Islet of Langerhans (tissue), 1 donor: ENCODE results near the gene GCN1.

Experiments
- FAIRE-seq: peaks from one replicate; lab custom pipeline; 2011; peaks lifted over from hg19 to GRCh38; lab: Jason Lieb, UNC

Gene GCN1

DNA sequence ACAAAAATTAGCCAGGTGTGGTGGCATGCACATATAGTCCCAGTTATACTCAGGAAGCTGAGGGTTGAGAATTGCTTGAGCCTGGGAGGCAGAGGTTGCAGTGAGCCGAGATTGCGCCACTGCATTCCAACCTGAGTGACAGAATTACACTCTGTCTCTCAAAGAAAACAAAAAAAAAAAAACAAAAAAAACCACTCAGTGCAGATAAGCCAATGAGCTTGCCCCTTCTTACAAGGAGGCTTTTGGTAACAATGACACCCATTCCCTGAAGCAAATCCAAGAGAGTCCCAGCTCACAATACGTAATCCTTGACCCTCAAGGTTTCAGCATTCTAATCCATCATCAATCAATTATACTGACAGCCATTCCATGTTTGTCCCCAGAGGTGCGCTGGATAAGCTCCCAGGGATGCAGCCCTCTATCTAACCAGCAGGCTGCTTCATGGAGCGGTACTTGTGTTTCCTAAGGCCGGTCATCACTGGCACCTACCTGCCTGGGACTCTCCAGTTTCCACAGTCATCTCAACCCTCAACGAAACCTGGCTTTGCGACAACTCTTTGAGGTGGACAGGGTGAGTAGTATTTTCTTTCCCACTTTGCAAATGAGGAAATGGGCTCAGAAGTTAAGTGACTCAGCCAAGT lies 12.4 kb downstream of the GCN1 start:
- FAIRE-seq = no peak

DNA sequence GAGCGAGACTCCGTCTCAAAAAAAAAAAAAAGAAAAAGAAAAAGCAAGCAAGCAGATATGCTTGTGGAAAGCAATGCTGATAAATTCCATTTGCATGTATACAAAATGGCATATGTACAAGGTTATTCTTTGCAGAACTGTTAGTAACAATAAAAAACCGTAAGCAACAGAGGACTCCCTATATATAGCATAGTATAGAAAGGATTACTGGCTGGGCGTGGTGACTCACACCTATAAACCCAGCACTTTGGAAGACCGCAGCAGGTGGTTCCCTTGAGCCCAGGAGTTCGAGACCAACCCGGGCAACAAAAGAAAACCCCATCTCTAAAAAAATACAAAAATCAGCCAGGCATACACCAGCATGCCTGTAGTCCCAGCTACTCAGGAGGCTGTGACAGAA lies 13.5 kb downstream of the GCN1 start:
- no peak for FAIRE-seq

DNA sequence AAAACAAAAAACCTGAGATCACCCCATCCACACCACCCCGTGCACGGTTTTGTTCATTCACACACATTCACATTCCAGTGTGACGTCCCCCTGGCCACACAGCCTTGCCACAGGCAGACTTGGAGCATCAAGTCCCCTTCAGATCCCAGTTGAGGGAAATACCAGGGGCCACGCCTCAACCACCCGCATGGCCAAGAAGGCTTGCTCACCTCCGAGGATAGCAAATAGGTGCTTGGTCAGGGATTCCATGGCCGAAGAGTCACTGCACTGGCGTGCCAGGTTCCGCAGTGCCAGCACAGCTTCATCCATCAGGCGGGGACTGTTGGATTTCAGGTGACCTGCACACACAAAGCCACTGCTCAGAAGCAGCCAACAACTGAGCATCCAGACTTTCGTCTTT lies 19.0 kb downstream of the GCN1 start:
- no peak for FAIRE-seq

DNA sequence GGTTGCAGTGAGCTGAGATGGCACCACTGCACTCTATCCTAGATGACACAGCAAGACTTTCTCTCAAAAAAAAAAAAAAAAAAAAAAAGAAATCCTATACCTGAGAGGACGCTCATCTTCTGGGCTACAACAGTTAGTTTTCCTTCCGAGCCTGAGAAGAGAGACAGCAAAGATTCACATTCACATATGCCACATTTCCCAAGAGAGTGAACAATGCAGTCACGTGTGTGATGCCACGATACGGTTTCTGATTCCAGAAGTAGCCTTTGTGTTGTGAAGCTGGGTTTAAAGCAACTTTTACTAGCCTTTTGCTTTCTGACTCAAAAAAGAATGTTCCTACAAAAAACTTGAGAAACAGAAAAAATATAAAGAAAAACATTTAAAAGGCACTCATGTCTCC lies 19.5 kb downstream of the GCN1 start:
- FAIRE-seq = no peak

DNA sequence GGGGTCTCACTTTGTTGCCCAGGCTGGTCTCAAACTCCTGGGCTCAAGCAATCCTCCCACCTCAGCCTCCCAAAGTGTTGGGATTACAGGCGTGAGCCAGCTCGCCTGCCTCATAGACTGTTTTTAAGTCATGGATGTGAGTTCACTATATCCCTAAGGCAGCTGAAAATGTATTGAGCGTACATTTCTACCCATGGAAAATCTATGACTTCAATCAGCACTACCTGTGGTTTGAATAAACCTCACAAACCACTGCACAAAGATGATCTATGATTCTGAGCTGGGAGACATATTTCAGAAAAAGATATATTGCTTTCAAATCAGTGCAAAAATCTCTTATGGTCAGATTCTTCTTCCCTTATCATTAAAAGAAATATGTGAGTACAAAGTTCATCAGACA lies 22.5 kb downstream of the GCN1 start:
- FAIRE-seq = no peak

DNA sequence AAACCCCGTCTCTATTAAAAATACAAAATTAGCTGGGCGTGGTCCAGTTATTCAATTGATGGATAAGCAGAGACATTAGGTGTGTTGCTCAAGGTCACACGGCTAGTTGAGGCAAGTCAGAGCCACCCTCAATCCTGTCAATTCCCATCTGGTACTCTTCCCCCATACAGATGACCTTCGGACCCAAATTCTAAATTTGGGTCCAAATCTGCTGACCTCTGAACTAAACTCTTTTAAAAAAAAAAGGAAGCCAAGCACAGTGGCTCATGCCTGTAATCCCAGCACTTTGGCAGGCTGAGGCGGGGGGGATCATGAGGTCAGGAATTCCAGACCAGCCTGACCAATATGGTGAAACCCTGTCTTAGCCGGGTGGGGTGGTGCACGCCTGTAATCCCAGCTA lies 23.9 kb downstream of the GCN1 start:
- no peak for FAIRE-seq

DNA sequence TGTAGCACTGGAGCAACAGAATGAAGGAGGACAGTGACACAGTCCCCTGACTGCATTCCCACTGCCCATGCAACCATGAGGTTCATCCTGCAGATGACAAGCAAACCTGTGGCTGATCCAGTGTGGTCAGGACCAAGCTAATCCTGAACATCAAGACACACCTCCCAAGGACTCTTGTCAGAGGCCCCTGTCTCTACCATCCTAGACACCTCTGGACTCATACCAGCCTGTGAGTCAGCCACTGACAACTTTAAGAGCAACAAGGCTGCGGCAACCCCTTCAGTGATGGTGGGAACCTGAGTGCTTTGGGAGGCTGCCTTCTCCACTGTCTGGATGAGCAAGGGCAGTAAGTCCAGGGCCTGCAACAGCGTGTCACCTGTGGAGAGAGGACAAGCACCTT lies 24.6 kb downstream of the GCN1 start:
- FAIRE-seq = no peak

DNA sequence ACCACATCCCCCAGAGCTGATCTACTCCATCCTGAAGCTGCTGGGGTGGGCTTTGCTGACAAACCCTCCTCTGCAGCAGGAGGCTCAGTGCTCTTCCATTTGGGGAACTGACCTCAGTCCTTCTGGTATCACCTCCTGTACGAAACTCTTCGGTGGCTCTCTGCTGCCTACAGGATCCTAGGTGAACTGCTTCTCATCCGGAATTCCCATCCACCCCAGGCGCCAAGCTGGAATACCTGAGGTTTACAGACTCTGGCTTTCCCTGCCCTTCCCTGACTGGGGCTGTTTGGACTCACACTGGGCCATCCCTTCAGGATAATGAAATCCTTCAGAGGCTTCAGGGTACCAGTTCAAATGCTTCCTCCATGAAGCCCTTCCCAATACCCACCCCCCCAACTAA lies 26.2 kb downstream of the GCN1 start:
- no peak for FAIRE-seq

DNA sequence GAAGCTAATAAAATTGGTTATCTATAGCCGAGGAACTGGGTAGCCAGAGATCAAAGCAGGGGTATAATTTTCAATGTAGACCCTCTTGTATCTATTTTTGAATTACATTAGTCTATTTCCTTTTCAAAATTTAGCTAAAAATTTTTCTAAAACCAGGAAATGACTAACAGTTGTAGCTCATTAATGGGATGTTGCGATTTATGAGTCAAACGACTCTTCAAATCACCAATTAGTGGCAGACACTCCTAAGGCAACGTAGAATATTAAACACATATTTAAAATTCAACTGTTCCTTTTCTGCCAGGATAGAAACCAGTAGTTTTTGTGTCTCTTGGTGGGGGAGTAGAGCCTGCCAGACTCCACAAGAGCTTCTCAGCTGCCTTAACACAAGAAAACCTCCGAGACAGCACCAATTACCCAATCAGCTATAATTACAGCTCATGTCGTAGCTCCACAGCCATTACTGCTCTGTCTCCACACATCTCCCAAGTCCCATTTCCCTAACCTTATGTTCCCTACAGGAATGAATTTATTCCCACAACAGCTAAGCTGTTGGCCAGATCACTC lies 26.9 kb downstream of the GCN1 start:
- no peak for FAIRE-seq

DNA sequence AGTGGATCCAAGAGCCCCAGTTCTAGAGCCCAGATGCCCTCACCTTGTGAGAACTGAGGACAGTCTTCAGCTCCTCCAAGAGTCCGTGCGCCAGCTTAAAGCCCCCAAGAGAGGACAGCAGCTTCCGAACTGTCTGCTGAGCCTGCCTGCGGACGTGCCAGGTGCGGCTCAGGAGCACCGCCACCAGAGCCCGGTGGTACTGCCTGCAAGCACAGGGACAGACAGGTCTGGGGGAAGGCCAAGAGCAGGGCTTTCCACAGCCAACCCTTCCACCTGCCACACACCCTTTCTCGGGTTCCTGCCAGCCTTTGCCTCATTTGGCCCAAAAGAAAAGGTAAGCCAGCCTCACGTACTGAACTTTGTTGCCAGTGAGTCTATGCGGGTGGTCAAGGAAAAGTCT lies 30.2 kb downstream of the GCN1 start:
- FAIRE-seq = no peak

DNA sequence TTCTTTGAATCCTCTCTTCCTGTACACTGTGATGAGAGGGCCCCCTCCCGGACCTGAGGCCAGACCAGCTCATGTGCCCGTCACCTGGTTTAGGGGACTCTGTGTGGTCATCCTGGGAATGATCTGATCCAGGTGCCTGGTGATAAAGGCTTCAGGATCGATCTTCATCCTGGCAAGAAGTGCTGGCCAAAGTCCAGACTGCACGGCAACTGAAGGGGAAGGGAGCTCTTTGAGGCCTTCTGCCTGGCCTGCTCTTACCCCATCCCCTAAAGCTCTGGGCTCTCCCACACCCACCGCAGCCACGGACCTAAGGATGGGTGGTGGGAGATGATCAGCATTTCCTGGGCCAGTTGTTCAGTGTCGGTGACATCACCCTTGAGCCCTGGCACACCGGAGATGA lies 31.8 kb downstream of the GCN1 start:
- no peak for FAIRE-seq

DNA sequence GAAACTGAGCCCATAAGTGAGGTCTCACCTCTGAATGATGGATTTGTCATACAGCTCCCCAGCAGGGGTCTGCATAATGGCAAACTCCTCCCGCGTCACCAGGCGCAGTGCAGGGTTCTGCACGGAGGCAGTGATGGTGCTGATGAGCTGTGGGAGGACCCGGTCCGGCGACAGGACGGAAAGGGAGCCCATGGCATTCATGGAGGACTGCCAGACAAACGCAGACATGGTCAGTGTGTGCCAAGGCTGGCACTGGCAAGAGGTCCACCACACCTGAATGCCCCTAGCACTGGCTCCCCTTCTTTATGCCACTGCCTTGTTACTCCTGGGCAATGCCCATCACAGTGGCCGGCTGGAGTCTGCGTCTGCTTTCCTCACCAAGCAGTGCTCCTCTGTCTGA lies 32.7 kb downstream of the GCN1 start:
- no peak for FAIRE-seq

DNA sequence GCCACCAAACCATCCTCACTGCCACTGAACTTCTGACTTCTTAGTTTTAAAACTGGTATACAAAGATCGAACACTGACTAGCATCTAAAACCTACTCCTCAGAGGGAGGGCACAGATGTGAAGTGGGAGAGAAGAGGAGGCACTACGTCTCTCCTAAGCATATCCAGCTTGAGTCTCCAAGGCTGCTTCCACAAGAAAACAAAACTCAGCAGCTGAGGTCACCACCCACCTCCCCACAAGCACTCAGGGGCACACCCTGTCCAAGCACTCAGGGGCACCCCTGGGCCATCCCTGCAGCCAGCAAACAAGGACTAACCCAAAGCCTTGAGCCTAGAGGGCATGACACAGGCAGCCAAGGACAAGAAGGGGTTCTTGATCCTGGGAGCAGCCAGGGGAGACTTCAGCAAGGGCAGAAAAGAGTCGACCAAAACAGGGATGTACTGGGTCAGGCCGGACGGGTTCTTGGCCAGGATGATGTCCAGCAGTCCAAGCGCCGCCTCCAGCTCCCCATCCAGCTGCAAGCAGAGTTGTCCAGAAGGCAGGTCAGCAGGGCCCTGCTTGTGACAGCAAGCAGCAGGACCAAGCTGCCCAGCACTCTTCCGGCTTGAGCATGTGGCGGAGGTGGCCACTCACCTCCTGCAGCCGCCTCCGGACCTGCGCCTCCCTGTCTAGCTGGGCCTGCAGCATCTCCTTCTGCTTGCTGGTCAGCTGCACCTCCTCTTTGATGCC lies 34.8 kb downstream of the GCN1 start:
- no peak for FAIRE-seq

DNA sequence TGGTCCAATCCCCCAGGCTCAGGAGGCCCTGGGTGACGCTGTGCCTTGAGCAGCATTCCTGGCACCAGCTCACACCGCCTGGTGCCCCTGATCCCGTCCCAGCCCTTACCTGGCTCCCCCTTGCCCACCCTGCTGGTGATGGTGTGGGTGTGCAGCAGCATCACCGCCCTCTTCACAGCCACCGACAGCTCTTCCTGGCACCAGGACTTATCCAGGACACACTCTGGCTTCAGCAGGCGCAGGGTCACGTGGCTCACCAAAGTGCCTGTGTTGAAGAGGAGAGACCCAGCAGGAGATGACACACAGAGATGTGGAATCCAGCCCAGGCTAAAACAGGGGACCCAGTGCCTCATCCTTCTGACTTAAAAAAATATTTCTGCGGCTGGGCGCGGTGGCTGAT lies 36.2 kb downstream of the GCN1 start:
- no peak for FAIRE-seq

DNA sequence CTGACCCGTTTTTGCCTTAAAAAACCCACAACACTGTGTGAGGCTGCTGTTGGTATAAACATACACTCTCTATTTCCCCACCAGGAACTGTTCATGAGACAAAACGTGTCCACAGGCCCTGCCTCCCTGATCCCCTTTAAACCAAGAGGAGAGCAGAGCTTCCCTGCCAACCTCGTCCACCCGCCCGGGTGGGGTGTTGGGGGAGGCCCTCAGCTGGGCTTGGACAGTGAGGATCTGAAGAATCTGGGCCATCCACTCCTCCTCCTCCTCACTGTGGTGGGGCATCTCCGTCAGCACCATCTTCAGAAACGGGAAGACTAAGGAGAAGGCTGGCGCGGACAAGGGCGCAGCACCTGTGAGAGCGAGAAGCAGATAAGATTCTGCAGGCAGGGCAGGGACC lies 36.8 kb downstream of the GCN1 start:
- no peak for FAIRE-seq

DNA sequence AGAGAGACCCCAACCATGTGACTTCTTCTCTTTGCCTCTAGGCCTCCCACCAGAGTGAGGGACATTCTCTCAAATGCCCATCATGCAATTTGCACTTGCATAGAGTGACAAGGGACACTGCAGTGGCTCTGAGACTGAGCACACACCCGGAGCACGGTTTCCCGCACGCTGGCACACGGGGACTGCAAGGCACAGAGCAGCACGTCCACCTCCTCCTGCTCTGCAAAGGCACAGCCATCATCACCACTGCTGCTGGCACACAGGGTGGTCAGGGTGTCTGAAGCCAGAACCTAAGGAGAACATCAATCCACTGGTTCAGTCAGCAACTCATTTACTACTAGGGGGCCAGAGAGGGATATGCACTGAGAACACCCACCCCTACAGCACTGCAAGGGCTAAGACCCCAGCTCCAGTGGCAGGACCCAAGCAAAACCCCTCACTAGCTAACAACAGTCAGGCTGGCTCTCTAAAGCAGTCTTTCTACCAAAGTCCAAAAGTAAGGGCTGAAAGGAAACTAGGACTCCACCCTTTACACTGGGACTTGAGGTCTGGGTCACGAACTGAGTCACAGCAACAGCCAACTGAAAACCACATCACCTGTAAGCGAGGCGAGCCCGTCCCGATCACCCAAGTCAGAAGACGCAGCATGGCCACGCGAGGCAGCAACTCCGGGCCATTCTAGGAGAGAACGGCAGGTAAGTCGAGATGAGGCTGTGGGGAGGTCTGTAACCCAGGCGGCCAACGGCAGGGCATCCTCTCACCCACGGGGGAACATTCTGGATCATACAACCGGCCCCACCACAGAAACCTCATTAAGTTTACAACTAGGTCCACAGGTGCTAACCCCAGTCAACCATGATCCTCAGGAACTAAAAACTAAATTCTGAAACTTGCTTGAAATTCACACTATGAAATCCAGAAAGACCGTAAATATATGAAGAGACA lies 37.9 kb downstream of the GCN1 start:
- no peak for FAIRE-seq

DNA sequence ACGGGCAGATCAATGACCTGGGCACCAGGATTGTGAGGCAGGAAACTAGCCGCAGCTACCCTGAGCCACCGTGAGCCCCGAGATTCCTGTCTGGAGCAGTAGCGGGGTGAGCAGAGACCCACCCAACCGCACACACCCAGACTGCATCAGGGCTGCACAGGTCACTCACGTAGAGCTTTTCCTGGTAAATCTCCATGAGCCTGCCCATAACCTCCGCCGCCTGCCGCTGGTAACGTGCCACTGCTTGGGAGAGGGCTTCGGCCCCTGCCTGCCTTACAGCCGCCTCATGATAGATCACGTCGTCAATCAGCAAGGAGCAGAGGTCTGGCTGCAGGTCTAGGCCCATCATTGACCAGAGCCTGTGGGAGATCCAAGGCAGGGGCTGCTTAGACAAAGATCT lies 39.4 kb downstream of the GCN1 start:
- FAIRE-seq = no peak

DNA sequence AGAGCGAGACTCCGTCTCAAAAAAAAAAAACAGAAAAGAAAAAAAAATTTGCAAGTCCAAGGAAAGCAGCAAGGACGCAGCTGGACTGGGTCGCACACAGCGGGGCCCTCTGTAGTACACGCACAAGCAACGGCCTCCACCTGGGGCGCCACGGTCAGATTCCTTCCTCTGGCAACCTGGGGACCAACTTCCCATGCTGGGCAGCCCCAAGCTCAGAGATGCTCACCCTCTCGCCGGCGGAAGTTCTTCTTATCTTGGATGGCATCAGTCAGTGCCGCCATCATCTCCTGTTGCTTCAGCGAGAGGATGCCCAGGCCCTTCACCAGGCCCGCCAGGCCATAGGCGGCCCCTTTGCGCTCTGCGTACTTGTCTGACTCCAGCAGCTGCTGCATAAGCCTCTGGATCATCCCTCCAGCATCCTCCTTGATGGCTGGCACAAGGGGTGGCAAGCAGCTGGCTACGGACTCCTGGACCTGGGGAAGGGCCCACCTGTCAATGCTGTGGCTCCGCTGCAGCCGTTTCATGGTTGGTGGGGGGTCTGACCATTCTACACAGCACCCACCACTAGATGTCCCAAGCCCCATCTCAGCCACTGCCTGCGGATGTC lies 43.5 kb downstream of the GCN1 start:
- no peak for FAIRE-seq

DNA sequence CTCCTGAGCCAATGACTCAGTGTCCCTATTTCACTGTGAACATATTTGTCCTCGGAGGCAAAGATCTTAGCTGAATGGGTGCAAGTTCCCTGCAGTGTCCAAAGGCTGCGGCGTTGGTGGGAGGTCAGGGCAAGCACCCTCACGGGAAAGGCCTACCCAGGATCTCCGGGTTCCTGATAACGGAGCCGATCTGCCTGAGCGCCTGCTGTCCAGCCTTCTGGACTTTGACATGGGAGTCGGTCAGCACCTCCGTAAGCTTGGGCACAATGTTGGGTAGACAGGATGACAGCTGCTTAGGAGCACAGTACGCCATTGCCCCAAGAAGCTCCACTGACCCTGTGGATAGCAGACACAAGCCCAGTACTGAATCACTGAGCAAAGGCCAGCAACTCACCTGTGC lies 46.5 kb downstream of the GCN1 start:
- no peak for FAIRE-seq

DNA sequence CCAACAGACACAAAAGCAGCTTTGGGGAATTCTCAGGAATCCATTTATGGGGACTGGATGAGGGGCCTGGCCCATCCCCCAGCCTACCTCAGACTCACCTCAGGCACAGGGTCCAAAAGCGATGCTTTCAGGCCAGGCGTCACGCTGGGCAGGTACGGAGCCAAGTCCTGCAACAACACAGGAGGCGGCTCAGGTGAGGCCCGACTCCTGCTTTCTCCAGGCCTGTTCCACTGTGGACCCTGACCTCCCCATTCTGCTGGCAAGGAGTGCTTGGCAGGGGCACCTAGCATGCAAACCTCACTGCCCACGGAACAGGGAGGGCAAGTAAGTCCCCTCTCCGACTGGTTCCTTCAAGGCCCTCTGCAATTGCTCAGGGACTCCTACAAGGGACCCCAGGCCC lies 49.4 kb downstream of the GCN1 start:
- no peak for FAIRE-seq

DNA sequence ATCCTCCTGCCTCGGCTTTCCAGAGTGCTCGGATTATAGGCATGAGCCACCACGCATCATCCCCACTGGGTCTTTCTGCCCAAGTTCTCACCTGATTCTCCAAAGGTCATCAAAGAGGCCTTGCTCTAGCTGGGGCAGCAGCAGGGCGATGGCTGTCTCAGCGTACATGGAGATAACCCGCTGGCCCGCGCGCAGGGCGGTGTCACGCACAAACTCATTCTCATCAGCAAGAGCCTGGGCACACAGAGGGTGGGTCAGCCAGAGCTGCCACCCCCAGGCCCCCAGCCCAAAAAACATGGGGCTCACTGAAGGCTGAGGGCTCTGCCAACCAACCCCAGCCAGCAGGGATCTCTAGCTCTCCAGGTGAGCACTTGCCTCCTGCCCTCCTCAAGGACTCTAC lies 50.3 kb downstream of the GCN1 start:
- no peak for FAIRE-seq

DNA sequence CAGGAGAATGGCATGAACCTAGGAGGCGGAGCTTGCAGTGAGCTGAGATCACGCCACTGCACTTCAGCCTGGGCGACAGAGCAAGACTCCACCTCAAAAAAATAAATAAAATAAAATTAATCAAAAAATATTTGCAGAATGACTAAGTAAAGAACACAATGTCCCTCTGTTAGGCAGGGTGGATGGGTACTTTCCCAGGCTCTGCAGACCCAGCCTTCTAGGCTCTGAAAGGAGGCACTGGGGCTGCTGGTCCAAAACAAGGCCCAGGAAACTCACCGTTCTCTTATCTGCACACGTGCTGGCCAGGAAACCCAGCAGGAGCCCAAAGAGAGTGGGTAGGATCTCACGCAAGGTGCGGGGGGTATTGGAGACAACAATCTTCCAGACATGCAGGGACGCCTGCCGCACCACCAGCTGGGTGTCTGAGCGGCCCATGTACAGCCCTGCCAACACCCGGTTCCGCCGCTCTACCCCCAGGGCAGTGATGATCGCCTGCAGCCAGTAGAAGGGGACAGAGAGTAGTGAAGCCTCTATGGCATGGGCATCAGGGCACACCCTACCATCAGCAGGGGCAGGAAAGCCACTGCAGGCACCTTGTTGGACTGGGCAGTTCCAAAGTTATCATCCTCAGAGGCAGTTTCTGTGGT lies 52.2 kb downstream of the GCN1 start:
- no peak for FAIRE-seq
